Measurements from ENCODE around the gene UBR3. TPM values are rescaled to one million over a fixed set of nuclear protein-coding genes. Genes with fewer than 3 reads are reported as not detected.
"Not testable (repeated sequence)": the region's sequence is repeated elsewhere in the genome, so short reads cannot be mapped to it uniquely, and the experiment has no call there.

The UBR3 gene
- total RNA-seq, 2 experiments from 2014 or later, result 13.6 to 15.3 TPM

- peak within 1 kb of the TSS; percentile 95 for H3K27ac Mint-ChIP-seq
- H3K9me3 Mint-ChIP-seq, result no peaks in the 10 kb centered on the region
- DNase-seq, result peak; percentile 97
- peaks cover 11% of the 10 kb centered on the region for H3K36me3 Mint-ChIP-seq (ENCODE audit: low read depth)
- intact Hi-C loops (cut with micrococcal nuclease), result loop anchor here (1.0 to 10.0 kb wide), 7 partner anchors 25 to 320 kb away; partner anchors contain the start of genes BBS5, CFAP210, FASTKD1 and METTL5
- CTCF ChIA-PET, result interaction anchor here (0.5 kb wide), 1 partner anchor 262 kb away, joined by 9 read pairs; no protein-coding TSS in a partner anchor
- H3K4me3 Mint-ChIP-seq, result peak within 1 kb of the TSS; percentile 88
- H3K4me1 Mint-ChIP-seq (ENCODE audit: low read depth), result peaks cover 29% of the 10 kb centered on the region
- H3K27me3 Mint-ChIP-seq (ENCODE audit: low read depth), result peaks cover 2% of the 10 kb centered on the region
Observed at GRCh38 chr2:169798718-169799592, 28.3 kb upstream of the UBR3 start, which contains the start of gene SSB. Gene SSB (plus strand): TSS chr2:169798871. CDS start chr2:169800961, 2,090 bp downstream.

GRCh38 chr2:169803480-169803879, 23.8 kb upstream of the UBR3 start:
- H3K9me3 Mint-ChIP-seq, result no peaks in the 10 kb centered on the region
- DNase-seq, result no peak
- H3K27ac Mint-ChIP-seq, result no peak overlapping the region
- H3K36me3 Mint-ChIP-seq (ENCODE audit: low read depth), result peaks cover 25% of the 10 kb centered on the region
- H3K4me3 Mint-ChIP-seq, result no peak overlapping the region
- H3K27me3 Mint-ChIP-seq (ENCODE audit: low read depth), result no peaks in the 10 kb centered on the region
- CTCF ChIA-PET, result interaction anchor here (1.2 kb wide), 1 partner anchor 125 kb away, joined by 3 read pairs; no protein-coding TSS in a partner anchor
- intact Hi-C loops (cut with micrococcal nuclease), result no loop called here
- peaks cover 28% of the 10 kb centered on the region for H3K4me1 Mint-ChIP-seq (ENCODE audit: low read depth)

- no peaks in the 10 kb centered on the region for H3K9me3 Mint-ChIP-seq
- H3K27me3 Mint-ChIP-seq (ENCODE audit: low read depth), result no peaks in the 10 kb centered on the region
- peak overlapping the region; percentile 32 for H3K27ac Mint-ChIP-seq
- H3K36me3 Mint-ChIP-seq (ENCODE audit: low read depth), result peaks cover 39% of the 10 kb centered on the region
- intact Hi-C loops (cut with micrococcal nuclease), result no loop called here
- no peak for DNase-seq
- CTCF ChIA-PET, result no interaction called here
- H3K4me1 Mint-ChIP-seq (ENCODE audit: low read depth), result peaks cover 17% of the 10 kb centered on the region
- no peak overlapping the region for H3K4me3 Mint-ChIP-seq
Observed at GRCh38 chr2:169806586-169806985, 20.7 kb upstream of the UBR3 start.

GRCh38 chr2:169808221-169808620, 19.0 kb upstream of the UBR3 start:
- CTCF ChIA-PET, result interaction anchor here (1.0 kb wide), 1 partner anchor 10 kb away, joined by 3 read pairs; no protein-coding TSS in a partner anchor

GRCh38 chr2:169815849-169816248, 11.4 kb upstream of the UBR3 start:
- Mint-ChIP-seq H3K36me3 (ENCODE audit: low read depth) (peaks cover 54% of the 10 kb centered on the region), H3K4me3 (no peak overlapping the region), H3K9me3 (peaks cover 10% of the 10 kb centered on the region), H3K27ac (no peak overlapping the region), H3K27me3 (ENCODE audit: low read depth) (no peaks in the 10 kb centered on the region), H3K4me1 (ENCODE audit: low read depth) (peaks cover 26% of the 10 kb centered on the region)
- CTCF ChIA-PET, result interaction anchor here (1.6 kb wide), 1 partner anchor 8 kb away, joined by 6 read pairs; no protein-coding TSS in a partner anchor
- DNase-seq, result no peak
- intact Hi-C loops (cut with micrococcal nuclease), result no loop called here

More at GRCh38 chr2:169808221-169808620, 19.0 kb upstream of the UBR3 start:
- intact Hi-C loops (cut with micrococcal nuclease), result no loop called here
- DNase-seq, result no peak
- no peaks in the 10 kb centered on the region for H3K27me3 Mint-ChIP-seq (ENCODE audit: low read depth)
- no peaks in the 10 kb centered on the region for H3K9me3 Mint-ChIP-seq
- peaks cover 5% of the 10 kb centered on the region for H3K4me1 Mint-ChIP-seq (ENCODE audit: low read depth)
- H3K27ac Mint-ChIP-seq, result no peak overlapping the region
- H3K4me3 Mint-ChIP-seq, result no peak overlapping the region
- peaks cover 41% of the 10 kb centered on the region for H3K36me3 Mint-ChIP-seq (ENCODE audit: low read depth)

- intact Hi-C loops (cut with micrococcal nuclease); DNase-seq; CTCF ChIA-PET; H3K27ac Mint-ChIP-seq; H3K27me3 Mint-ChIP-seq (ENCODE audit: low read depth); H3K4me3 Mint-ChIP-seq: not testable (repeated sequence)
- Mint-ChIP-seq H3K4me1 (ENCODE audit: low read depth) (peaks cover 33% of the 10 kb centered on the region), H3K36me3 (ENCODE audit: low read depth) (peaks cover 56% of the 10 kb centered on the region), H3K9me3 (peaks cover 10% of the 10 kb centered on the region)
Observed at GRCh38 chr2:169816961-169817360, 10.3 kb upstream of the UBR3 start.

- CTCF ChIA-PET; DNase-seq; intact Hi-C loops (cut with micrococcal nuclease); H3K27ac Mint-ChIP-seq; H3K4me3 Mint-ChIP-seq; H3K27me3 Mint-ChIP-seq (ENCODE audit: low read depth): not testable (repeated sequence)
- Mint-ChIP-seq H3K4me1 (ENCODE audit: low read depth) (peaks cover 35% of the 10 kb centered on the region), H3K36me3 (ENCODE audit: low read depth) (peaks cover 54% of the 10 kb centered on the region), H3K9me3 (peaks cover 10% of the 10 kb centered on the region)
Observed at GRCh38 chr2:169817369-169817768, 9.9 kb upstream of the UBR3 start.

GRCh38 chr2:169818241-169818640, 9.0 kb upstream of the UBR3 start:
- Mint-ChIP-seq H3K27ac (peak overlapping the region; percentile 31), H3K9me3 (peaks cover 10% of the 10 kb centered on the region), H3K4me3 (no peak overlapping the region), H3K4me1 (ENCODE audit: low read depth) (peaks cover 43% of the 10 kb centered on the region), H3K36me3 (ENCODE audit: low read depth) (peaks cover 55% of the 10 kb centered on the region), H3K27me3 (ENCODE audit: low read depth) (no peaks in the 10 kb centered on the region)
- DNase-seq, result no peak
- CTCF ChIA-PET, result interaction anchor here (0.6 to 1.0 kb wide), 3 partner anchors 9 to 92 kb away, joined by 3 read pairs; no protein-coding TSS in a partner anchor
- intact Hi-C loops (cut with micrococcal nuclease), result no loop called here

GRCh38 chr2:169819106-169819505, 8.1 kb upstream of the UBR3 start:
- peak overlapping the region; percentile 82 for H3K27ac Mint-ChIP-seq
- no peaks in the 10 kb centered on the region for H3K27me3 Mint-ChIP-seq (ENCODE audit: low read depth)
- peaks cover 59% of the 10 kb centered on the region for H3K36me3 Mint-ChIP-seq (ENCODE audit: low read depth)
- intact Hi-C loops (cut with micrococcal nuclease), result no loop called here
- CTCF ChIA-PET, result interaction anchor here (1.0 kb wide), 1 partner anchor 32 kb away, joined by 3 read pairs; no protein-coding TSS in a partner anchor
- DNase-seq, result no peak
- H3K4me3 Mint-ChIP-seq, result no peak overlapping the region
- H3K9me3 Mint-ChIP-seq, result peaks cover 10% of the 10 kb centered on the region
- H3K4me1 Mint-ChIP-seq (ENCODE audit: low read depth), result peaks cover 52% of the 10 kb centered on the region

GRCh38 chr2:169820101-169820500, 7.2 kb upstream of the UBR3 start:
- CTCF ChIA-PET, H3K4me3 Mint-ChIP-seq: not testable (repeated sequence)
- H3K36me3 Mint-ChIP-seq (ENCODE audit: low read depth), result peaks cover 55% of the 10 kb centered on the region

GRCh38 chr2:169822036-169822435, 5.2 kb upstream of the UBR3 start:
- H3K4me1 Mint-ChIP-seq (ENCODE audit: low read depth), result peaks cover 54% of the 10 kb centered on the region

More at GRCh38 chr2:169820101-169820500, 7.2 kb upstream of the UBR3 start:
- H3K27ac Mint-ChIP-seq; DNase-seq; H3K27me3 Mint-ChIP-seq (ENCODE audit: low read depth): not testable (repeated sequence)
- peaks cover 52% of the 10 kb centered on the region for H3K4me1 Mint-ChIP-seq (ENCODE audit: low read depth)
- intact Hi-C loops (cut with micrococcal nuclease), result loop anchor here (10.0 kb wide), 4 partner anchors 455 to 1615 kb away; partner anchors contain the start of genes DCAF17, ERICH2, GORASP2 and LRP2
- H3K9me3 Mint-ChIP-seq, result peaks cover 10% of the 10 kb centered on the region

GRCh38 chr2:169822785-169823392, 4.4 kb upstream of the UBR3 start:
- CTCF ChIA-PET, result interaction anchor here (0.7 to 2.3 kb wide), 3 partner anchors 10 to 32 kb away, joined by 3 to 10 read pairs (median 4); no protein-coding TSS in a partner anchor
- intact Hi-C loops (cut with micrococcal nuclease), result loop anchor here (10.0 kb wide), 4 partner anchors 458 to 1612 kb away; partner anchors contain the start of genes DCAF17, ERICH2, GORASP2 and LRP2

More at GRCh38 chr2:169822036-169822435, 5.2 kb upstream of the UBR3 start:
- no peak for DNase-seq
- Mint-ChIP-seq H3K4me3 (no peak overlapping the region), H3K9me3 (peaks cover 6% of the 10 kb centered on the region), H3K27me3 (ENCODE audit: low read depth) (no peaks in the 10 kb centered on the region), H3K27ac (no peak overlapping the region), H3K36me3 (ENCODE audit: low read depth) (peaks cover 40% of the 10 kb centered on the region)
- CTCF ChIA-PET, result interaction anchor here (0.7 kb wide), 2 partner anchors 31 to 126 kb away, joined by 3 read pairs; no protein-coding TSS in a partner anchor
- intact Hi-C loops (cut with micrococcal nuclease), result loop anchor here (10.0 kb wide), 4 partner anchors 457 to 1613 kb away; partner anchors contain the start of genes DCAF17, ERICH2, GORASP2 and LRP2

More at GRCh38 chr2:169822785-169823392, 4.4 kb upstream of the UBR3 start:
- H3K4me1 Mint-ChIP-seq (ENCODE audit: low read depth), result peaks cover 53% of the 10 kb centered on the region
- H3K36me3 Mint-ChIP-seq (ENCODE audit: low read depth), result peaks cover 33% of the 10 kb centered on the region
- H3K9me3 Mint-ChIP-seq, result no peaks in the 10 kb centered on the region
- peak overlapping the region; percentile 24 for H3K27ac Mint-ChIP-seq
- H3K27me3 Mint-ChIP-seq (ENCODE audit: low read depth), result no peaks in the 10 kb centered on the region
- H3K4me3 Mint-ChIP-seq, result peak overlapping the region; percentile 84
- DNase-seq, result no peak
